ENCODE data around the gene PGAP1. TPM values are rescaled to one million over a fixed set of nuclear protein-coding genes. Genes with fewer than 3 reads are reported as not detected.

The PGAP1 gene
- total and polyA plus RNA-seq, 8 donors, result 0.56 to 56.9 (median 3.1) TPM

- Histone ChIP-seq H3K4me1 (peaks cover 0 to 24% (median 5%) of the 10 kb centered on the region in 4 donors), H3K9me3 (no peaks in the 10 kb centered on the region), H3K27ac (no peak overlapping the region), H3K4me3 (no peak overlapping the region), H3K36me3 (no peaks in the 10 kb centered on the region), H3K27me3 (no peaks in the 10 kb centered on the region)
- no peak for TF ChIP-seq CTCF (IDR thresholded peaks at IDR 0.05)
- TF ChIP-seq POLR2AphosphoS5 (IDR thresholded peaks at IDR 0.05), result no peak
- TF ChIP-seq POLR2A (IDR thresholded peaks at IDR 0.05), result no peak
- TF ChIP-seq EP300 (IDR thresholded peaks at IDR 0.05), result no peak
- no peak for DNase-seq
- intact Hi-C loops (cut with DNase I; ENCODE audit: low total_unique reads), result no loop called here
Measured at GRCh38 chr2:196961889-196962288, 35.4 kb upstream of the PGAP1 start.

- Histone ChIP-seq H3K27ac (no peak overlapping the region), H3K4me3 (no peak overlapping the region), H3K4me1 (peaks cover 0 to 14% (median 5%) of the 10 kb centered on the region in 4 donors), H3K9me3 (no peaks in the 10 kb centered on the region), H3K36me3 (no peaks in the 10 kb centered on the region), H3K27me3 (no peaks in the 10 kb centered on the region)
- intact Hi-C loops (cut with DNase I; ENCODE audit: low total_unique reads), result no loop called here
- 68 to 74% (median 72%) methylated on average over 3 of the region's 3 CpGs for WGBS, 5 donors
- TF ChIP-seq EP300 (IDR thresholded peaks at IDR 0.05) (no peak), POLR2AphosphoS5 (IDR thresholded peaks at IDR 0.05) (no peak), POLR2A (IDR thresholded peaks at IDR 0.05) (no peak), CTCF (IDR thresholded peaks at IDR 0.05) (no peak)
- peak in 1 of 2 donors; percentile 42 for DNase-seq
Measured at GRCh38 chr2:196959734-196960338, 33.3 kb upstream of the PGAP1 start.

GRCh38 chr2:196959281-196959680 lies 32.8 kb upstream of the PGAP1 start:
- DNase-seq, result no peak
- H3K4me3 ChIP-seq, result no peak overlapping the region
- WGBS, 5 donors, result 59 to 100% (median 95%) methylated on average over 2 of the region's 2 CpGs
- no peak overlapping the region for H3K27ac ChIP-seq
- no peaks in the 10 kb centered on the region for H3K36me3 ChIP-seq
- H3K4me1 ChIP-seq, result peaks cover 0 to 14% (median 5%) of the 10 kb centered on the region in 4 donors
- H3K27me3 ChIP-seq, result no peaks in the 10 kb centered on the region
- no peak for TF ChIP-seq EP300 (IDR thresholded peaks at IDR 0.05)
- no peak for TF ChIP-seq POLR2A (IDR thresholded peaks at IDR 0.05)
- TF ChIP-seq CTCF (IDR thresholded peaks at IDR 0.05), result no peak
- TF ChIP-seq POLR2AphosphoS5 (IDR thresholded peaks at IDR 0.05), result no peak
- intact Hi-C loops (cut with DNase I; ENCODE audit: low total_unique reads), result no loop called here
- H3K9me3 ChIP-seq, result no peaks in the 10 kb centered on the region

GRCh38 chr2:196957881-196958525 lies 31.5 kb upstream of the PGAP1 start:
- no peak for DNase-seq
- H3K4me3 ChIP-seq, result no peak overlapping the region
- WGBS, 5 donors, result 79 to 93% (median 86%) methylated on average over 1 of the region's 1 CpG
- no peaks in the 10 kb centered on the region for H3K27me3 ChIP-seq
- no peaks in the 10 kb centered on the region for H3K36me3 ChIP-seq
- TF ChIP-seq POLR2A (IDR thresholded peaks at IDR 0.05), result no peak
- TF ChIP-seq EP300 (IDR thresholded peaks at IDR 0.05), result no peak
- no peak for TF ChIP-seq POLR2AphosphoS5 (IDR thresholded peaks at IDR 0.05)
- TF ChIP-seq CTCF (IDR thresholded peaks at IDR 0.05), result no peak
- no peaks in the 10 kb centered on the region for H3K9me3 ChIP-seq
- intact Hi-C loops (cut with DNase I; ENCODE audit: low total_unique reads), result no loop called here
- peaks cover 0 to 11% (median 5%) of the 10 kb centered on the region in 4 donors for H3K4me1 ChIP-seq
- H3K27ac ChIP-seq, result no peak overlapping the region
